Bronchial epithelial cell (primary cell): ENCODE data around the gene CPXM1. TPM values are rescaled to one million over a fixed set of nuclear protein-coding genes. Genes with fewer than 3 reads are reported as not detected.

Experiments used
- DNase-seq: peaks from one replicate; pipeline ENCODE4 v3.0.0-alpha.2; 2010; ENCODE audit warnings: low read depth
- FAIRE-seq: peaks from 2 replicates; lab custom pipeline; 2011; peaks lifted over from hg19 to GRCh38; lab: Jason Lieb, UNC
- H3K27me3 ChIP-seq: 2 replicates; pipeline ENCODE4 v1.5.1; 2011; ENCODE audit warnings: low read length; ENCODE audit not compliant: control insufficient read depth, insufficient read depth
- H3K36me3 ChIP-seq: 2 replicates; pipeline ENCODE4 v1.5.1; 2011; ENCODE audit warnings: low read length; ENCODE audit not compliant: control insufficient read depth, insufficient read depth
- H3K4me3 ChIP-seq: 2 replicates; pipeline ENCODE4 v1.5.1; 2011; ENCODE audit warnings: mild to moderate bottlenecking, low read depth, low read length, control low read depth
- total RNA-seq: library from RNA; depleted of rRNA; stranded (reverse); fragments of >200 nt; gene quantifications from 2 replicates; pipeline ENCODE4 v1.2.1, GENCODE V29; 2014
- TF ChIP-seq, protein P1 (sequence below): IDR thresholded peaks from 2 replicates; pipeline ENCODE4 v1.5.1; 2011; ENCODE audit warnings: mild to moderate bottlenecking, moderate library complexity, low read length, control low read depth, inconsistent platforms; ENCODE audit not compliant: insufficient read depth, severe bottlenecking

Gene CPXM1
- total RNA-seq, 1 donor from 2014 or later = not detected

DNA sequence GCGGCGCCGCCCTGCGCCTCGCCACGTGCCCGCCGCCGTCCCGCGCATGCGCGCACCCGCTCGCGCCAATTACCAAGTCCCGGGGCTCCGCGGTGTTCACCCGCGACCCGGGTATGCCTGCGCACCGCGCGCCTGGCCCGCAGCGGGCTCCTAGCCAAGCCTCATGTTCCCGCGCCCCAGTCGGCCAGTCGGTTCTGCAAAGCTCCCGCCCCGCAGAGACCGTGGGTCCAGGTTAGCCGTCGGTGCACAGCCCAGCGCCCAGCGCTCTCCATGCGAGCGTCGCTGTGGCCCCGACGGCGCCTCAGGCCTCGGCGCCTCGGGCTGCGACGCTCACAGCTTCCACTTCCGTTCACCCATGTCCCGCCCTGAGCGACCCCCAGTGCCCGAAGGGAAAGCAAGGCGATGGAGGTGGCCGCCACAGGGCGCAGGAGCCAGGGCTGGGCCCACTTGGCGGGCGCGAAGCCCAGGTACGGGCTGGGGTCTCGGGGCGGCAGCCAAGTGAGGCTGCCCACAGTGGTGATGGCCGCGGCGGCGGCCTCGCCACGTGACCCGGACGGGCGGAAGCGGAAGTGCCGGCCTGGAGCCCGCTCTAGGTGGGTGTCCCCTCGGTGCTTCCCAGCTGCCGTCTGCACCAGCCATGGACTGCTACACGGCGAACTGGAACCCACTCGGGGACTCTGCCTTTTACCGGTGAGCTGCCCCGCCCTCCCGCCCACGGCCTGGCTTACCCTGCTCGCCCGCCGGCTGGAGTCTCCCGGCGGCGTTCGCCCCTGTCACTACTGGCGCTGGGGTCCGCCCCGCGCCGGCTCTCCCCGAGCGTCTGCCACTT, 39.9 kb upstream of the CPXM1 start, which contains the start of the genes PCED1A and VPS16:
Gene PCED1A (minus strand): TSS at position 518 of the 829 bp plus-strand sequence. CDS start 743 bp downstream, outside the sequence.
Gene VPS16 (plus strand): TSS at position 608 of the 829 bp plus-strand sequence. CDS start 30 bp downstream, at position 638.
- Histone ChIP-seq H3K27me3 (no peaks in the 10 kb centered on the region), H3K4me3 (peak within 1 kb of the TSS; percentile 90), H3K36me3 (no peaks in the 10 kb centered on the region)
- no peak for FAIRE-seq
- peak; percentile 50 for DNase-seq
- TF ChIP-seq, protein P1, sequence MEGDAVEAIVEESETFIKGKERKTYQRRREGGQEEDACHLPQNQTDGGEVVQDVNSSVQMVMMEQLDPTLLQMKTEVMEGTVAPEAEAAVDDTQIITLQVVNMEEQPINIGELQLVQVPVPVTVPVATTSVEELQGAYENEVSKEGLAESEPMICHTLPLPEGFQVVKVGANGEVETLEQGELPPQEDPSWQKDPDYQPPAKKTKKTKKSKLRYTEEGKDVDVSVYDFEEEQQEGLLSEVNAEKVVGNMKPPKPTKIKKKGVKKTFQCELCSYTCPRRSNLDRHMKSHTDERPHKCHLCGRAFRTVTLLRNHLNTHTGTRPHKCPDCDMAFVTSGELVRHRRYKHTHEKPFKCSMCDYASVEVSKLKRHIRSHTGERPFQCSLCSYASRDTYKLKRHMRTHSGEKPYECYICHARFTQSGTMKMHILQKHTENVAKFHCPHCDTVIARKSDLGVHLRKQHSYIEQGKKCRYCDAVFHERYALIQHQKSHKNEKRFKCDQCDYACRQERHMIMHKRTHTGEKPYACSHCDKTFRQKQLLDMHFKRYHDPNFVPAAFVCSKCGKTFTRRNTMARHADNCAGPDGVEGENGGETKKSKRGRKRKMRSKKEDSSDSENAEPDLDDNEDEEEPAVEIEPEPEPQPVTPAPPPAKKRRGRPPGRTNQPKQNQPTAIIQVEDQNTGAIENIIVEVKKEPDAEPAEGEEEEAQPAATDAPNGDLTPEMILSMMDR = no peak

DNA sequence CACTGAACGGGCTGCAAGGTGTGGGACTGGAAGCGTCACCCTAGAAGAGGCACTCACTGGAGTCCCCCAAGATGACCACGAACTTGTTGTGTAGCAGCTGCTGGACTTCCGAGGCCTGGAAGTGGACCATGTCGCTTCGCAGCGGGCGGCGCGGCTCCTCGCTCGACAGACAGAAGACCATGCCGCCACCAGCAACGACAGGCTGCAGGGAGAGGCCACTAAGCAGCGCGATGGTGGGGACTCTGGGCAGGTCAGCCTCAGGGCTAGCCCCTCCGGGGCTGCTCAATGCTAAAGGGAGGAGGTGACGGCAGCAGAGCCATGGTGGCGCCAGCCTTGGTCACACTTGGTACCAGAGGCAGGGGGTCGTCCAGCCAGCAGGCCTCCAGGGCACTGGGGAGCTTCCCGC, 39.3 kb upstream of the CPXM1 start:
- Histone ChIP-seq H3K4me3 (peak overlapping the region; percentile 90), H3K27me3 (no peaks in the 10 kb centered on the region), H3K36me3 (no peaks in the 10 kb centered on the region)
- DNase-seq = no peak
- peak; percentile 7 for FAIRE-seq
- TF ChIP-seq, protein P1 = no peak

DNA sequence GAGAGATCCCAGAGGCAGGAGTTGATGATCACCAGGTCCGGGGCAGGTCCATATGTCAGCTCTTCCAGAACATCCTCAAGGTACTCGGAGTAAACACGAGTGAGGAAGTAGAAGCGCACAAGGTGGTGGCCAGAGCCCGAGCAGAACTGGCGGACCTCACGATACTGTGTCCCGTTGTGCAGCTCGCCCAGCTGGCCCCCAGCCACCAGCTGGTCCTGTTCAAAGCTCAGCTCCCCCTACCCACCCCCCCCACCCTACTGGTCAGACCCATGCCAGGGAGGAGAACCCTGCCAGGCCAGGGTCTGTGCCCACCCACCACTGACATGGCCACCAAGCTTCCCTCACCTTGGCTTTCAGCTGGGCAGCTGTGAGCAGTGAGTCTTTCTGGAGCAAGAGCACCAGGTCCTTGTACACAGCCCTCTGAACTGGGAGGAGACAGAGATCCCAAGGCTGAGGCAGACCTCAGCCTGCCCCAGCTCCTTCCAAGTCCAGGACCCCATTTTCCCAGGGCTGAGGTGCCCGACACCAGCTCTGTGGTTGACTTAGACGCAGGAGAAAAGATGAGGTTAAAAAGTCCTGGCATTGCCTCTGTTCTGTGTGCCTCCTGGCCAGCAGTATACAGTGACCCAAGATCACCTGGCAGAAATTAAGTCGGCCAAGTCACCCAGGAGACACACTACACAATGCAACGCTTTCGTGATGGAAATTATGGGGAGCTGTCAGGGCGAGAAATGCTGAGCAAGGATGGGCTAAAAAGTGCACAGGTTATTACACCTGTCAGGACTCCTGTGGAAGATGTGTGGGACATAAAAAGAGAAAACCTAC, 38.6 kb upstream of the CPXM1 start:
- TF ChIP-seq, protein P1 = no peak
- DNase-seq = no peak
- H3K36me3 ChIP-seq = no peaks in the 10 kb centered on the region
- H3K27me3 ChIP-seq = no peaks in the 10 kb centered on the region
- no peak overlapping the region for H3K4me3 ChIP-seq
- no peak for FAIRE-seq

DNA sequence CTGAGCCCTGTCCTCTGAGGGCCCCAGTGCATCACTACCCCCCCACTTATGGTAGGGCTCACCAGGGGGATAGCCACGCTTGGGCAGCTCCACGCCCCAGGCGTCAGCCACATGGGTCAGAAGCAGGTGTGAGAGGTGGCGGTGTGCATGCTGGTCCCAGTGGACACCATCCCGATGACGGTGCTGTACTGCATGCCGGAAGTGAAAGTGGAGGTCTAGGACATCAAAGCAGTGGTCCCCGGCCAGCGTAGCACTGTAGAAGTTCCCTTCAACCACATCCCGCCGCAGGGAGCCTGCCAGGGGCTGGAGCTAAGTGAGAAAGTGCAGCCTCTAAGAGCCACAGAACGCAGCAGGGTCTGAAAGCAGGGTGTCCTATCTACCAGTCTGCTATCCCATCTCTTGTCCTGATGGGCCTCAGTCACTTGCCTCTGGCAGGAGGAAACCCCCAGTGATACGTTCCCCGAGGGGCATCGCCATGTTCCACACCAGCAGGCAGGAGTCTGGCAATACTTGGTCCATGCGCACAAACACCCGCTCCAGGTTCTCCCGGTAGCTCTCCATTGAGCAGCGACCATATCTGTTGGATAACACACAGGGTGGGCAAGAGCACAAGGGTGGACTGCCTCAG, 37.9 kb upstream of the CPXM1 start:
- Histone ChIP-seq H3K36me3 (no peaks in the 10 kb centered on the region), H3K4me3 (no peak overlapping the region), H3K27me3 (no peaks in the 10 kb centered on the region)
- FAIRE-seq (no peak), DNase-seq (no peak)
- TF ChIP-seq, protein P1 = no peak

DNA sequence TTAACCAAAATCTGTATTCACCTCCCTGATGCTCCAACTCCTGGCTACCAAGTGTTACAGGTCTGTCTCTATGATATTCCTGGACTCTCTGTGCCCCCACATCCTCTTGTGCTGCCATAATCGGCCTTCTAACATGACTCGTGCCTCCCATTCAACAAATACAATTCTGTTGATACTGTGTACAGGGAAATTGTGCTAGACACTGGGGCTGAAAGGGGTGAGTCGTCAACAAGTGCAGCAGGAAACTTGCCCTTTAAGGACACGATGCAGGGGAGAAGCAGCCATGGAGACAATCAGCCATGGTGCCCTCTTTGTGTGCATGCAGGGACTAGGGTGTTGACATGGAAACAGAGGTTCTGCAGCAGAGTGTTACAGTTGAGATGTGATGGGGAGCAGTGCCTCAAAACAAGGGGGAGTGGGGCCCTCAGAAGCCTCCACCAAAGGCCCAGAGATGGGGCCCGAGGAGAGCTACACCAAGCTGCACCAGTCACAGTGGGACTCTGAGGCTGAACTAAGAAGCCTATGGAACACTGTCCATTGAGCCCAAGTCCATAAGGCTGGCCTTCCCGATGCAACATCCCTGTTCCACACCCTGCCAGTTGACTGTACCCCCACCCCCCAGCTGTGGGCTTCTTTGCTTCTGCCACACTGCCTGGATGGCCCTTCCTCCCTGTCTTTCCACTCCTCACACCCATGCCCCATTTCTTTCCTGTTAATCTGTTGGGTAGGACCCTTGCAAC, 37.0 kb upstream of the CPXM1 start:
- no peaks in the 10 kb centered on the region for H3K36me3 ChIP-seq
- no peak overlapping the region for H3K4me3 ChIP-seq
- no peaks in the 10 kb centered on the region for H3K27me3 ChIP-seq
- FAIRE-seq (peak; percentile 18), DNase-seq (no peak)
- TF ChIP-seq, protein P1 = no peak
